ENCODE data around the gene SH3GL1. TPM values are rescaled to one million over a fixed set of nuclear protein-coding genes. Genes with fewer than 3 reads are reported as not detected.

SH3GL1 gene
- polyA plus RNA-seq, 1 donor (not counting 4 experiments of a cell fraction or from before 2014, with no cell fraction given): 47.4 TPM

- Histone ChIP-seq H3K79me2 (ENCODE audit: control insufficient read depth, insufficient read depth, low read length) (peaks cover 87% of the 10 kb centered on the region), H3K36me3 (ENCODE audit: control insufficient read depth in 2 of 2, extremely low read depth in 1 of 2, insufficient read depth in 2 of 2, low read length in 2 of 2) (peaks cover 13 to 18% of the 10 kb centered on the region in 2 experiments), H3K4me2 (ENCODE audit: control insufficient read depth, extremely low read depth, insufficient read depth, low read depth, low read length) (no peak overlapping the region), H3K9me3 (ENCODE audit: control insufficient read depth, low read depth, low read length) (no peaks in the 10 kb centered on the region), H4K20me1 (ENCODE audit: control insufficient read depth, extremely low read depth, insufficient read depth, low read length) (peaks cover 6% of the 10 kb centered on the region), H3K27me3 (ENCODE audit: control insufficient read depth, extremely low read depth, insufficient read depth, low read length) (no peaks in the 10 kb centered on the region), H2AFZ (ENCODE audit: control insufficient read depth, low read length) (no peak overlapping the region), H3K9me1 (ENCODE audit: control insufficient read depth, extremely low read depth, insufficient read depth, low read length) (peaks cover 2% of the 10 kb centered on the region), H3K9ac (ENCODE audit: control insufficient read depth, extremely low read depth, insufficient read depth, low read length) (no peak overlapping the region), H3K4me1 (ENCODE audit: control insufficient read depth, extremely low read depth, insufficient read depth, low read length) (peaks cover 29% of the 10 kb centered on the region), H3K4me3 (ENCODE audit: control insufficient read depth in 2 of 3, extremely low read depth in 1 of 3, insufficient read depth in 2 of 3, low read depth in 1 of 3, low read length in 3 of 3) (no peak overlapping the region), H3K27ac (ENCODE audit: control insufficient read depth, insufficient read depth, low read length) (no peak overlapping the region)
- dilution Hi-C loops (cut with MboI; ENCODE audit: extremely low pct_ligation_motif_present, low sequenced_read_pairs): no loop called here
- TF ChIP-seq EZH2 (IDR thresholded peaks at IDR 0.05; ENCODE audit: low read length) (no peak), CTCF (optimal IDR thresholded peaks at IDR 0.05 in 1 of 3, IDR thresholded peaks at IDR 0.05 in 1 of 3, conservative IDR thresholded peaks at IDR 0.05 in 1 of 3; ENCODE audit: extremely low read depth in 1 of 3, insufficient read depth in 2 of 3, low read length in 3 of 3) (no peak)
- DNase-seq (ENCODE audit: low read depth, low spot score) (no peak), FAIRE-seq (no peak)
Observed at GRCh38 chr19:4386041-4386782, 14.1 kb downstream of the SH3GL1 start.

- Histone ChIP-seq H4K20me1 (ENCODE audit: control insufficient read depth, extremely low read depth, insufficient read depth, low read length) (peaks cover 9% of the 10 kb centered on the region), H2AFZ (ENCODE audit: control insufficient read depth, low read length) (no peak overlapping the region), H3K9ac (ENCODE audit: control insufficient read depth, extremely low read depth, insufficient read depth, low read length) (no peak overlapping the region), H3K9me1 (ENCODE audit: control insufficient read depth, extremely low read depth, insufficient read depth, low read length) (peaks cover 2% of the 10 kb centered on the region), H3K27ac (ENCODE audit: control insufficient read depth, insufficient read depth, low read length) (no peak overlapping the region), H3K9me3 (ENCODE audit: control insufficient read depth, low read depth, low read length) (no peaks in the 10 kb centered on the region), H3K4me1 (ENCODE audit: control insufficient read depth, extremely low read depth, insufficient read depth, low read length) (peaks cover 29% of the 10 kb centered on the region), H3K4me2 (ENCODE audit: control insufficient read depth, extremely low read depth, insufficient read depth, low read depth, low read length) (no peak overlapping the region), H3K4me3 (ENCODE audit: control insufficient read depth in 2 of 3, extremely low read depth in 1 of 3, insufficient read depth in 2 of 3, low read depth in 1 of 3, low read length in 3 of 3) (no peak overlapping the region), H3K27me3 (ENCODE audit: control insufficient read depth, extremely low read depth, insufficient read depth, low read length) (no peaks in the 10 kb centered on the region), H3K36me3 (ENCODE audit: control insufficient read depth in 2 of 2, extremely low read depth in 1 of 2, insufficient read depth in 2 of 2, low read length in 2 of 2) (peaks cover 13 to 18% of the 10 kb centered on the region in 2 experiments), H3K79me2 (ENCODE audit: control insufficient read depth, insufficient read depth, low read length) (peaks cover 82% of the 10 kb centered on the region)
- TF ChIP-seq EZH2 (IDR thresholded peaks at IDR 0.05; ENCODE audit: low read length) (no peak), CTCF (optimal IDR thresholded peaks at IDR 0.05 in 1 of 3, IDR thresholded peaks at IDR 0.05 in 1 of 3, conservative IDR thresholded peaks at IDR 0.05 in 1 of 3; ENCODE audit: extremely low read depth in 1 of 3, insufficient read depth in 2 of 3, low read length in 3 of 3) (no peak)
- DNase-seq (ENCODE audit: low read depth, low spot score) (no peak), FAIRE-seq (no peak)
- dilution Hi-C loops (cut with MboI; ENCODE audit: extremely low pct_ligation_motif_present, low sequenced_read_pairs): no loop called here
Observed at GRCh38 chr19:4385291-4386040, 14.9 kb downstream of the SH3GL1 start.

Data from keratinocyte (primary cell).